WERI-Rb-1 (cell line): Measurements from ENCODE around the gene NKG7.

ENCODE experiments used
- DNase-seq: peaks from one replicate; pipeline ENCODE4 v3.0.0-alpha.2; 2020
- H3K27ac ChIP-seq: fragments of 250-450 bp; sonication (Bioruptor Pico); 2 replicates; pipeline ENCODE4 v1.5.1; 2020; ENCODE audit warnings: mild to moderate bottlenecking, moderate library complexity
- H3K27me3 ChIP-seq: fragments of 250-450 bp; sonication (Bioruptor Pico); 2 replicates; pipeline ENCODE4 v1.5.1; 2021; ENCODE audit warnings: mild to moderate bottlenecking, low read depth, moderate library complexity; ENCODE audit not compliant: insufficient read depth, severe bottlenecking
- H3K36me3 ChIP-seq: fragments of 250-450 bp; sonication (Bioruptor Pico); 2 replicates; pipeline ENCODE4 v1.5.1; 2020; ENCODE audit warnings: mild to moderate bottlenecking, moderate library complexity
- H3K4me3 ChIP-seq: 2 replicates; pipeline ENCODE4 v1.5.1; 2011; ENCODE audit warnings: low read depth, mild to moderate bottlenecking, control low read depth, low read length
- H3K9me3 ChIP-seq: fragments of 250-450 bp; sonication (Bioruptor Pico); 2 replicates; pipeline ENCODE4 v1.5.1; 2021; ENCODE audit warnings: mild to moderate bottlenecking, moderate library complexity; ENCODE audit not compliant: severe bottlenecking
- TF ChIP-seq, protein P1 (sequence below): IDR thresholded peaks from 2 replicates; pipeline ENCODE4 v1.5.1; 2011; ENCODE audit warnings: low read depth, mild to moderate bottlenecking, control low read depth, inconsistent platforms, low read length

The NKG7 gene

DNA sequence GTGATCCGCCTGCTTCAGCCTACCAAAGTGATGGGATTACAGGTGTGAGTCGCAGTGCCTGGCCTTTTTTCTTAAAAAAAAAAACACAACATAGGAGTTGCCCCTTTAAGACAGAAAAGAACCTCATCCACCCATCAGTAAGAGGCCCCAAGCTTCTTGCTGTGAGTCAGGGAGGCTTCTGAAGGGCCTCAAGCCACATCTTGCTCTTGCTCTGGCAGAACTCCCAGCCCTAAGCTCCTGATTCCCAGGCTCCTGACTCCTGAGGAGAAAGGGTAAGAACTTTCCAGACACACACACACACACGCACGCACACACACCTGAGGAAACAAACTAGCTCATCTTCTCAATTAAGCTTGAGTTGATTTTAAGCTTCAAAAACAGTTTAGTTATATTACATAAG, 13.2 kb downstream of the NKG7 start:
- H3K36me3 ChIP-seq, result no peaks in the 10 kb centered on the region
- TF ChIP-seq, protein P1, sequence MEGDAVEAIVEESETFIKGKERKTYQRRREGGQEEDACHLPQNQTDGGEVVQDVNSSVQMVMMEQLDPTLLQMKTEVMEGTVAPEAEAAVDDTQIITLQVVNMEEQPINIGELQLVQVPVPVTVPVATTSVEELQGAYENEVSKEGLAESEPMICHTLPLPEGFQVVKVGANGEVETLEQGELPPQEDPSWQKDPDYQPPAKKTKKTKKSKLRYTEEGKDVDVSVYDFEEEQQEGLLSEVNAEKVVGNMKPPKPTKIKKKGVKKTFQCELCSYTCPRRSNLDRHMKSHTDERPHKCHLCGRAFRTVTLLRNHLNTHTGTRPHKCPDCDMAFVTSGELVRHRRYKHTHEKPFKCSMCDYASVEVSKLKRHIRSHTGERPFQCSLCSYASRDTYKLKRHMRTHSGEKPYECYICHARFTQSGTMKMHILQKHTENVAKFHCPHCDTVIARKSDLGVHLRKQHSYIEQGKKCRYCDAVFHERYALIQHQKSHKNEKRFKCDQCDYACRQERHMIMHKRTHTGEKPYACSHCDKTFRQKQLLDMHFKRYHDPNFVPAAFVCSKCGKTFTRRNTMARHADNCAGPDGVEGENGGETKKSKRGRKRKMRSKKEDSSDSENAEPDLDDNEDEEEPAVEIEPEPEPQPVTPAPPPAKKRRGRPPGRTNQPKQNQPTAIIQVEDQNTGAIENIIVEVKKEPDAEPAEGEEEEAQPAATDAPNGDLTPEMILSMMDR, result no peak
- H3K4me3 ChIP-seq, result no peak overlapping the region
- no peak for DNase-seq
- no peaks in the 10 kb centered on the region for H3K27me3 ChIP-seq
- no peaks in the 10 kb centered on the region for H3K9me3 ChIP-seq
- no peak overlapping the region for H3K27ac ChIP-seq

DNA sequence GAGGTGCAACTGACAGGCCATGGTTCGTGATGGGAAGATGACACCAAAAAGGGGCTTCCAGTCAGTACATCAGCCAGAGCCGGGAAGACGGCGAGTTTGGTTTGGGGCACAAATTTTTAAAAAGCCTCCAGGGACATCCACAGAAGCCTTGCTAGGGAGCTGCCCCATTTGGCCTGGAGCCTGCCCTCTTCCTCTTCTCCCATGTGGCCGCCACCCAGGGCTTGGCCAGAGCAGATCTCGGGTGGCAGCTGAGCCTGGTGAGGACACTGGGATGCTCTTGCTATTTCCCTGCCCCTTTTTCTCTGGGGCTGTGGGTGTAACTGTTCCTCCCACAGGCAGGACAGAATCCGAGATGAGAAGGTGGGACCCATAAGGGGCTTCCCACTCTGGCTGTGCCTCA, 14.5 kb downstream of the NKG7 start:
- Histone ChIP-seq H3K27ac (no peak overlapping the region), H3K9me3 (no peaks in the 10 kb centered on the region), H3K27me3 (no peaks in the 10 kb centered on the region), H3K36me3 (no peaks in the 10 kb centered on the region), H3K4me3 (no peak overlapping the region)
- TF ChIP-seq, protein P1, result no peak
- no peak for DNase-seq

DNA sequence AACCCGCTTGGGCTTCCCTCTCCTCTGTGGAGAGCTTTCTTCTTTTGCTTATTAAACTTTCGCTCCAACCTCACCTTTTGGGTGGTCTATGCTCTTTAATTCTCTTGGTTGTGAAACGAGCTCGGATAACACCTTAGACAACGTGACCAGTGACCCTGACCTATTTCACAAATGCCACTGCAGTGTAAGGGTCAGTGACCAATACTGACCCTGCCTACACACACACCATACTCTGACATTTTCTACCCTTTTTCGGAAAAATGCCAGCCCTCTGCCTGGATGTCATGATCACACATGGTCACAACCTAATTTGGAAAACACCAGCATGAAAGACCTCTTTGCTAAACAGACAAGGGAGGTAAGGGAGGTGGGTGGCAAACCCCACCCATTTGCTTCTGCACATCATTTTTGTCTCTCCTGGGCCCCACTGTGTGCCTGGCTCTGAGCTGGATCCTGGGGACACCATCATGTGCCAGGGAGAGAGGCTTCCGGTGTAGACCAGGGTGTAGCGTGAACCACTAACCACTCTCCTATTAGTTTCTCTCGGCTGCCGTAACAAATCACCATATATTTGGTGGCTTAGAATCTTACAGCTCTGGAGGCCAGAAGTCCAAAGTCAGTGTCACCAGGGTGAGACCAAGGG, 16.2 kb downstream of the NKG7 start:
- peaks cover 3% of the 10 kb centered on the region for H3K9me3 ChIP-seq
- H3K27ac ChIP-seq, result no peak overlapping the region
- no peak overlapping the region for H3K4me3 ChIP-seq
- H3K27me3 ChIP-seq, result no peaks in the 10 kb centered on the region
- no peak for DNase-seq
- TF ChIP-seq, protein P1, result no peak
- peaks cover 5% of the 10 kb centered on the region; the same call in 1 of the 2 replicates for H3K36me3 ChIP-seq

DNA sequence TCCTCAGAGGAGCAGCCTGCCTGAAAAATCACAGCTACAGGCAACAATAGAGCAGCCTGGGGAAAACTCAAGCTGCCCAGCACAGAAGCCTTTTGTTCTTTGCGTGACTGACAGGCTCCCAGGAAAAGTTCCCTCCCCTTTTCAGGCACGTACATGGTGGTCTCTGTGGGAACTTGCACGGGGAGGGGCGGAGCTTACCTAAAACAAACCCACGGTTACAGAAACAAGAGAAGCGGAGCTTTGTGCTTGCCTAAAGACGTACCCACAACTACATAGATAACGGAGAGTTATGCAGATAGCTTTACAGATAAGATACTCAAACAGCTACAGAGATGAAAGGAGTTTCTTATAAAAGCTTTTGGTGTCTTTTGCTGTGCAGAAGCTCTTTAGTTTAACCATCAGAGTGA, 17.7 kb downstream of the NKG7 start:
- peaks cover 3% of the 10 kb centered on the region for H3K9me3 ChIP-seq
- peak overlapping the region; percentile 51 for H3K27ac ChIP-seq
- no peak for DNase-seq
- TF ChIP-seq, protein P1, result no peak
- H3K4me3 ChIP-seq, result no peak overlapping the region
- peaks cover 12% of the 10 kb centered on the region; the same call in 1 of the 2 replicates for H3K36me3 ChIP-seq
- no peaks in the 10 kb centered on the region for H3K27me3 ChIP-seq

DNA sequence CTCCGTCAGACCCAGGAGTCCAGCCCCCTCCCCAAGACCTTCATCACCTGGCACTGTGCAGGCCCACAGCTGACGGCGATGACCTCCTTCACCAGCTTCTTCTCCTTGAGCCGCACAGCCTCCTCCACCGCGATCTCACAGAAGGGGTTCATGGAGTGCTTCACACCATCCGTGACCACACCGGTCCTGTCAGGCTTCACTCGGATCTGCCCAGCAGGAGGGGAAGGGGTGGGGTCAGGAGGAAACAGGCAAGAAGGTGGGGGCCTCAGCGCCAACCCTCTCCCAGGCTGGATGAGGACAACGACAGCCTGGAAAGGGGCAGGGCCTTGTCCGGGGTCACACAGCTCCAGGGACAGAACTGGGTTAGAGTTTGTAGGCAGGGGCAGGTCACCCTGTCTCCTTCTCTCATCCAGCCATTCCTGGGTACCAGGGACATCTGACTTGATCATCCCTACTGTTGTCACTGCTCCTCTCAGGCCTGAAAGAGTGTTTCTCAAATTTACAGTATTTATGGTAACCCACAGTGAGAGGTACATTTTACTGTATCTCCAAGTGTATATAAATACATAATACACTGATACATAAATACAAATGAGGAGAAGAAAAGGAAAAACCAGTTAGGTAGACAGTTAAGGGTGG, 18.2 kb downstream of the NKG7 start:
- Histone ChIP-seq H3K36me3 (peaks cover 15% of the 10 kb centered on the region; the same call in 1 of the 2 replicates), H3K27me3 (no peaks in the 10 kb centered on the region), H3K27ac (peak overlapping the region; percentile 51), H3K4me3 (peak overlapping the region; percentile 23), H3K9me3 (peaks cover 3% of the 10 kb centered on the region)
- peak; percentile 81 for DNase-seq
- TF ChIP-seq, protein P1, result no peak
